ENCODE results near the gene DENND4A. TPM values are rescaled to one million over a fixed set of nuclear protein-coding genes. Genes with fewer than 3 reads are reported as not detected.

Gene DENND4A
- total and polyA plus RNA-seq, 10 donors: 9.4 to 88.2 (median 57.3) TPM

DNA sequence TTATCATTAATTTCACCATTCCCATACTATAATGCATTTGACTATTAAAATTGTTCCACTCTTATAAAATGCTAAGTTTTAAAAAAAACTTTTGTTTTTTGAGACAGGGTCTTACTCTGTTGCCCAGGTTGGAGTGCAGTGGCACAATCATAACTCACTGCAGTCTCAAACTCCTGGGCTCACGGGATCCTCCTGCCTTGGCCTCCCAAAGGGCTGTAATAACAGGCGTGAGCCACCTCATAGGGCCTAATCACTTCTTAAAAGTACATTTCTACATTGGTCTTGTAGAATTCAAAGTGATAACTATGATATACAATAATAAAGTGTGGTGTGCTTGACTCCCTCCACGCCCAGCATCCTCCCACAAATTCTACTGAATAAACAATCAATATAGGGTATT, 3.0 kb downstream of the DENND4A start:
- no peaks in the 10 kb centered on the region for H3K27me3 ChIP-seq (replicated peaks in 1 of 7)

DNA sequence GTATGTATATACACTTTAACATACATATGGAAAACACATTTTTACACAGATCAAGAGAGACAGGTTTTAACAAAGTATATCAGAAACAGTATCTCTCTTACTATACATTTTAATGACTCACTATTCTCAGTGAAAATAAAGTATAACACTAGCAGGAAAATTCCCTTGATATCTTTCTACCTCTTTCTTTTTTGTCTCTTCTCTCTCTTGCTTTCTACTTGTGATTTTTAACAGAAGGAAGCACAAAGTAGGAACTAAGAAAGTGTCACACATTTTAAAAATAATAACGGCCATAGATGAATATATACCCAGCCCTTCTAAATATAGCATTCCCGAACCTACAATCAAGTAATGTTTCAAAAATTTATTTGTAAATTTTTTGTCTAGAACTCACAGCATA, 4.8 kb downstream of the DENND4A start:
- TF ChIP-seq POLR2A (IDR thresholded peaks at IDR 0.05) (no peak), POLR2AphosphoS5 (IDR thresholded peaks at IDR 0.05) (no peak)
- TF ChIP-seq, protein P1, sequence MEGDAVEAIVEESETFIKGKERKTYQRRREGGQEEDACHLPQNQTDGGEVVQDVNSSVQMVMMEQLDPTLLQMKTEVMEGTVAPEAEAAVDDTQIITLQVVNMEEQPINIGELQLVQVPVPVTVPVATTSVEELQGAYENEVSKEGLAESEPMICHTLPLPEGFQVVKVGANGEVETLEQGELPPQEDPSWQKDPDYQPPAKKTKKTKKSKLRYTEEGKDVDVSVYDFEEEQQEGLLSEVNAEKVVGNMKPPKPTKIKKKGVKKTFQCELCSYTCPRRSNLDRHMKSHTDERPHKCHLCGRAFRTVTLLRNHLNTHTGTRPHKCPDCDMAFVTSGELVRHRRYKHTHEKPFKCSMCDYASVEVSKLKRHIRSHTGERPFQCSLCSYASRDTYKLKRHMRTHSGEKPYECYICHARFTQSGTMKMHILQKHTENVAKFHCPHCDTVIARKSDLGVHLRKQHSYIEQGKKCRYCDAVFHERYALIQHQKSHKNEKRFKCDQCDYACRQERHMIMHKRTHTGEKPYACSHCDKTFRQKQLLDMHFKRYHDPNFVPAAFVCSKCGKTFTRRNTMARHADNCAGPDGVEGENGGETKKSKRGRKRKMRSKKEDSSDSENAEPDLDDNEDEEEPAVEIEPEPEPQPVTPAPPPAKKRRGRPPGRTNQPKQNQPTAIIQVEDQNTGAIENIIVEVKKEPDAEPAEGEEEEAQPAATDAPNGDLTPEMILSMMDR (IDR thresholded peaks at IDR 0.05 in 8 of 11, conservative IDR thresholded peaks at IDR 0.05 in 3 of 11): no peak
- intact Hi-C loops (cut with DNase I; ENCODE audit: low total_unique reads): no loop called here
- H3K27me3 ChIP-seq (replicated peaks in 1 of 7): no peaks in the 10 kb centered on the region
- DNase-seq: no peak
- peak overlapping the region in 1 of 8 donors; percentile 46 for H3K4me3 ChIP-seq
- peaks cover 15 to 89% (median 56%) of the 10 kb centered on the region in 6 donors for H3K4me1 ChIP-seq
- peaks cover 0 to 12% (median 0%) of the 10 kb centered on the region in 6 donors for H3K36me3 ChIP-seq
- H3K27ac ChIP-seq: peak overlapping the region; percentile 20 to 99 (median 66)
- no peaks in the 10 kb centered on the region for H3K9me3 ChIP-seq
- WGBS, 5 donors: 20 to 28% (median 26%) methylated on average over 2 of the region's 2 CpGs

More for the DNA sequence above, 3.0 kb downstream of the DENND4A start:
- Histone ChIP-seq H3K9me3 (no peaks in the 10 kb centered on the region), H3K4me3 (peak overlapping the region in 1 of 8 donors; percentile 77), H3K4me1 (peaks cover 21 to 85% (median 62%) of the 10 kb centered on the region in 6 donors), H3K36me3 (peaks cover 0 to 12% (median 0%) of the 10 kb centered on the region in 6 donors), H3K27ac (peak overlapping the region in 5 of 8 donors; percentile 98 to 100 (median 99))
- TF ChIP-seq, protein P1 (IDR thresholded peaks at IDR 0.05 in 8 of 11, conservative IDR thresholded peaks at IDR 0.05 in 3 of 11): no peak
- TF ChIP-seq POLR2A (IDR thresholded peaks at IDR 0.05): no peak
- TF ChIP-seq POLR2AphosphoS5 (IDR thresholded peaks at IDR 0.05): no peak
- 85 to 93% (median 87%) methylated on average over 3 of the region's 3 CpGs for WGBS, 5 donors
- DNase-seq: no peak
- intact Hi-C loops (cut with DNase I; ENCODE audit: low total_unique reads): no loop called here

DNA sequence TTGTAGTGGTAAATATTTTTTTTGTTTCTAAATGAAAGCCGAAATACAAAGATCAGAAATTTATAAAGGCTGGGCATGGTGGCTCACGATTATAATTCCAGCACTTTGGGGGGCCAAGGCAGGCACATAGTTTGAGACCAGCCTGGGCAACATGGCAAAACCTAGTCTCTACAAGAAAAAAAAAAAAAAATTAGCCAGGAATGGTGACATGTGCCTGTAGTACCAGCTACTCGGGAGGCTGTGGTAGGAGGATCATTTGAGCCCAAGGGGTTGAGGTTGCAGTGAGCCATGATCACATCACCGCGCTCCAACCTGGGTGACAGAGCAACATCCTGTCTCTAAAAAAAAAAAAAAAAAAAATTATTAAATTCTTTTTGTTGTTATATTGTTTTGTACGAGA, 6.9 kb downstream of the DENND4A start:
- DNase-seq: no peak
- intact Hi-C loops (cut with DNase I; ENCODE audit: low total_unique reads): no loop called here
- 84 to 97% (median 88%) methylated on average over 6 of the region's 6 CpGs for WGBS, 5 donors
- Histone ChIP-seq H3K27ac (no peak overlapping the region), H3K4me1 (peaks cover 12 to 100% (median 58%) of the 10 kb centered on the region in 6 donors), H3K9me3 (no peaks in the 10 kb centered on the region), H3K27me3 (replicated peaks in 1 of 7) (no peaks in the 10 kb centered on the region), H3K36me3 (peaks cover 0 to 12% (median 0%) of the 10 kb centered on the region in 6 donors), H3K4me3 (no peak overlapping the region)
- TF ChIP-seq, protein P1 (IDR thresholded peaks at IDR 0.05 in 8 of 11, conservative IDR thresholded peaks at IDR 0.05 in 3 of 11): no peak
- TF ChIP-seq POLR2AphosphoS5 (IDR thresholded peaks at IDR 0.05) (no peak), POLR2A (IDR thresholded peaks at IDR 0.05) (no peak)

DNA sequence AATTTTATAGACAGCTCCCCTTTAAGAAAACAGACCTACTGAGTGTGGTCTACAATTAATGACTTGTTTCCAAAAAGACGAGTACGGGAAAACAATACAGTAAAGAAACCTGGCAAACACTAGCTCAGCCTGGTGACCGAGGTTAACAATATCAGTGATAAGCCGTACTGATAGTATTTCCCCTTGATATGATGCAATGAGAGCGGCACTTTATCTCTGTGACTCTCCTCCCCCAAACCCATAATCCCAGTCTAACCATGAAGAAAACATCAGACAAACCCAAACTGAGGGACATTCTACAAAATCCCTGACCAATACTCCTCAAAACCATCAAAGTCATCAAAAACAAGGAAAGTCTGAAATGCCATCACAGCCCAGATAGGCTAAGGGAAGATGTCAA, 8.2 kb downstream of the DENND4A start:
- intact Hi-C loops (cut with DNase I; ENCODE audit: low total_unique reads): no loop called here
- TF ChIP-seq, protein P1 (IDR thresholded peaks at IDR 0.05 in 8 of 11, conservative IDR thresholded peaks at IDR 0.05 in 3 of 11): no peak
- TF ChIP-seq POLR2A (IDR thresholded peaks at IDR 0.05) (no peak), POLR2AphosphoS5 (IDR thresholded peaks at IDR 0.05) (no peak)
- 52 to 81% (median 64%) methylated on average over 5 of the region's 5 CpGs for WGBS, 5 donors
- no peaks in the 10 kb centered on the region for H3K9me3 ChIP-seq
- H3K27ac ChIP-seq: no peak overlapping the region
- peaks cover 0 to 12% (median 0%) of the 10 kb centered on the region in 6 donors for H3K36me3 ChIP-seq
- H3K4me3 ChIP-seq: no peak overlapping the region
- no peak for DNase-seq
- H3K4me1 ChIP-seq: peaks cover 3 to 100% (median 53%) of the 10 kb centered on the region in 6 donors
- no peaks in the 10 kb centered on the region for H3K27me3 ChIP-seq (replicated peaks in 1 of 7)

Data from spleen (tissue), 11 donors.